Stimulated activated CD8-positive, alpha-beta memory T cell treated with anti-CD3 and anti-CD28 coated beads, Interleukin-15, amount 100 ng/mL, for 1 hour (primary cell): Measurements from ENCODE around the gene PCDH9.

Experiments
- DNase-seq: peaks from one replicate; pipeline ENCODE4 v3.0.0-alpha.2; 2020; ENCODE audit warnings: low read depth

The PCDH9 gene

GRCh38 chr13:67084066-67084465, 146.1 kb downstream of the PCDH9 start:
- no peak for DNase-seq

- DNase-seq = no peak
Observed at GRCh38 chr13:67083519-67083918, 146.6 kb downstream of the PCDH9 start.

GRCh38 chr13:67080351-67080750, 149.8 kb downstream of the PCDH9 start:
- DNase-seq = no peak

GRCh38 chr13:67078062-67078461, 152.1 kb downstream of the PCDH9 start:
- no peak for DNase-seq

- no peak for DNase-seq
Observed at GRCh38 chr13:67077132-67077531, 153.0 kb downstream of the PCDH9 start.

- DNase-seq = no peak
Observed at GRCh38 chr13:67076378-67076777, 153.8 kb downstream of the PCDH9 start.

- no peak for DNase-seq
Observed at GRCh38 chr13:67075239-67075638, 154.9 kb downstream of the PCDH9 start.

GRCh38 chr13:67071918-67072598, 158.1 kb downstream of the PCDH9 start:
- DNase-seq = no peak

GRCh38 chr13:67070306-67070705, 159.8 kb downstream of the PCDH9 start:
- DNase-seq = no peak

- DNase-seq = no peak
Observed at GRCh38 chr13:67069117-67069767, 160.9 kb downstream of the PCDH9 start.

- DNase-seq = no peak
Observed at GRCh38 chr13:67064920-67065319, 165.2 kb downstream of the PCDH9 start.

GRCh38 chr13:67063036-67063435, 167.1 kb downstream of the PCDH9 start:
- no peak for DNase-seq

- DNase-seq = no peak
Observed at GRCh38 chr13:67062160-67062559, 168.0 kb downstream of the PCDH9 start.

- no peak for DNase-seq
Observed at GRCh38 chr13:67061750-67062149, 168.4 kb downstream of the PCDH9 start.

GRCh38 chr13:67052550-67053490, 177.3 kb downstream of the PCDH9 start:
- no peak for DNase-seq

GRCh38 chr13:67049744-67050143, 180.4 kb downstream of the PCDH9 start:
- DNase-seq = no peak

GRCh38 chr13:67048821-67049150, 181.3 kb downstream of the PCDH9 start:
- no peak for DNase-seq

GRCh38 chr13:67048084-67048820, 181.9 kb downstream of the PCDH9 start:
- no peak for DNase-seq

GRCh38 chr13:67045357-67045756, 184.8 kb downstream of the PCDH9 start:
- no peak for DNase-seq

GRCh38 chr13:67043901-67044300, 186.2 kb downstream of the PCDH9 start:
- no peak for DNase-seq

- no peak for DNase-seq
Observed at GRCh38 chr13:67042556-67042955, 187.6 kb downstream of the PCDH9 start.
